Measurements from ENCODE around the gene ABI2. TPM values are rescaled to one million over a fixed set of nuclear protein-coding genes. Genes with fewer than 3 reads are reported as not detected.

Gene ABI2
- total RNA-seq, 1 experiment from 2014 or later, result 141 TPM

- Mint-ChIP-seq H3K27me3 (ENCODE audit: low read depth) (no peaks in the 10 kb centered on the region), H3K27ac (no peak overlapping the region; a peak in 1 of 7 replicates), H3K4me1 (no peaks in the 10 kb centered on the region), H3K36me3 (ENCODE audit: insufficient read depth in 1 of 3, low read depth in 3 of 3) (peaks cover 2 to 39% (median 24%) of the 10 kb centered on the region in 3 experiments), H3K4me3 (no peak overlapping the region), H3K9me3 (no peaks in the 10 kb centered on the region)
- Histone ChIP-seq H3K79me1 (ENCODE audit: insufficient read depth, low read depth, low read length, poor library complexity, severe bottlenecking) (no peaks in the 10 kb centered on the region), H3K9ac (ENCODE audit: extremely low read depth, insufficient read length, low read length) (no peak overlapping the region), H3K18ac (ENCODE audit: insufficient read length, low read depth, low read length) (no peak overlapping the region), H2BK15ac (ENCODE audit: low read depth, low read length) (no peak overlapping the region), H3K4me1 (ENCODE audit: insufficient read depth, low read length) (no peaks in the 10 kb centered on the region), H3K14ac (ENCODE audit: insufficient read depth, low read length) (no peak overlapping the region), H2AFZ (ENCODE audit: low read length) (no peak overlapping the region), H4K8ac (replicated peaks; ENCODE audit: insufficient read length, low read depth, low read length) (no peak overlapping the region), H3K79me2 (ENCODE audit: insufficient read depth, low read length) (no peaks in the 10 kb centered on the region), H3K9me3 (ENCODE audit: control insufficient read depth, low read depth, low read length) (no peaks in the 10 kb centered on the region), H3K27ac (ENCODE audit: insufficient read length, low read depth, low read length) (no peak overlapping the region), H4K91ac (ENCODE audit: insufficient read length, low read depth, low read length) (no peak overlapping the region), H2BK20ac (ENCODE audit: low read depth, low read length, poor library complexity, severe bottlenecking) (no peak overlapping the region), H3K4me2 (ENCODE audit: insufficient read depth, insufficient read length, low read length) (no peak overlapping the region), H4K5ac (ENCODE audit: insufficient read length, low read depth, low read length) (no peak overlapping the region), H3K4ac (ENCODE audit: low read depth, low read length) (no peak overlapping the region), H4K20me1 (ENCODE audit: control insufficient read depth, insufficient read depth, insufficient read length) (no peaks in the 10 kb centered on the region), H3K23ac (ENCODE audit: insufficient read length, low read depth, low read length) (no peak overlapping the region), H2BK5ac (ENCODE audit: insufficient read length, low read length) (no peak overlapping the region), H2BK12ac (ENCODE audit: insufficient read length, low read depth, low read length) (no peak overlapping the region), H3T11ph (ENCODE audit: low read length) (no peak overlapping the region), H3K23me2 (ENCODE audit: insufficient read length, low read depth, low read length, poor library complexity, severe bottlenecking) (no peaks in the 10 kb centered on the region), H3K56ac (ENCODE audit: insufficient read length, low read depth, low read length) (no peak overlapping the region), H2BK120ac (ENCODE audit: low read depth, low read length, poor library complexity, severe bottlenecking) (no peak overlapping the region), H2AK5ac (ENCODE audit: insufficient read length, low read length) (no peak overlapping the region), H3K27me3 (ENCODE audit: insufficient read depth, low read length) (no peaks in the 10 kb centered on the region)
- no peak for TF ChIP-seq CTCF (conservative IDR thresholded peaks at IDR 0.05)
- DNase-seq, result no peak
- WGBS (ENCODE audit: extremely low coverage, insufficient read length, low lambda C conversion rate), result no CpG with 5 or more reads among the region's 3 CpGs
These were observed 127.0 kb downstream of the ABI2 start for GRCh38 chr2:203455209-203455608.
